ENCODE results near the gene SAE1. TPM values are rescaled to one million over a fixed set of nuclear protein-coding genes. Genes with fewer than 3 reads are reported as not detected.

SAE1 gene
- polyA plus RNA-seq, 3 donors: 28.3 to 54.2 (median 46.5) TPM

DNA sequence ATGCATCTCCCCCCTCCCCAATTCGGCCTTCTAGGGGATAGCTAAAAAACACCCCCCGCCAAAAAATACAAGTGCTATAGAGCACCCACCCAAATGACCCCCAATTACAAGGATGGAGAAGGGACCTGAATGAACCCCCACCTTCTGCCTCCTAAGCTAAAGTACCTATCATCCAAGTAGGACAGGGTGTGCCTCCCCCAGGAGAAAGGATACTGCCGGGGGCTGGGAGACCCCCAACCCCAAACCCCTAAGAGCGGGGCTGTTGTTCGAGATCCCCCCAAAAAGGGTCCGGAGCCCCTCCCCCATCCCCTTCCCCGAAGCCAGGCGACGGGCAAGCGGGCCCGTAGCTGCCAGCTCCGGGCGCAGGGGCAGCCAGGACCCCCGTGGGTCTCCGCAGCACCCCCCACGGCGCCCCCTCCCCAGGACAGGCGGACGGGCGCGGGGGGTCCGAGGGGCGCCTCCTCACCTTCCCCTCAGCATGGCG is 18.9 kb upstream of the SAE1 start:
- no peak for TF ChIP-seq CTCF (IDR thresholded peaks at IDR 0.05)
- Histone ChIP-seq H3K4me3 (replicated peaks in 1 of 3; ENCODE audit: low read depth in 2 of 3, low read length in 3 of 3) (peak overlapping the region; percentile 93 to 97 (median 94)), H3K27me3 (ENCODE audit: control insufficient read depth in 2 of 2, insufficient read depth in 2 of 2, low read length in 2 of 2) (no peaks in the 10 kb centered on the region), H3K4me1 (ENCODE audit: control insufficient read depth in 1 of 2, insufficient read depth in 2 of 2, low read length in 2 of 2) (peaks cover 39 to 46% of the 10 kb centered on the region in 2 donors), H3K36me3 (replicated peaks in 1 of 2; ENCODE audit: control insufficient read depth in 1 of 2, insufficient read depth in 2 of 2, low read length in 2 of 2) (peaks cover 0 to 2% of the 10 kb centered on the region in 2 donors), H4K20me1 (ENCODE audit: insufficient read depth, low read length) (peaks cover 7% of the 10 kb centered on the region), H3K79me2 (ENCODE audit: insufficient read depth, low read length) (peaks cover 55% of the 10 kb centered on the region), H3K9ac (ENCODE audit: insufficient read depth, low read length, poor library complexity, severe bottlenecking) (peak overlapping the region; percentile 100), H3K9me3 (replicated peaks in 1 of 2; ENCODE audit: control insufficient read depth in 1 of 2, insufficient read depth in 1 of 2, low read length in 2 of 2) (no peaks in the 10 kb centered on the region), H3K4me2 (replicated peaks; ENCODE audit: extremely low read depth, low read length, poor library complexity, severe bottlenecking) (peak overlapping the region; percentile 94), H3K27ac (ENCODE audit: low read depth in 1 of 2, low read length in 2 of 2) (peak overlapping the region; percentile 97 to 100), H2AFZ (ENCODE audit: insufficient read depth, low read depth, low read length, poor library complexity, severe bottlenecking) (peak overlapping the region; percentile 76)
- peak overlapping the region; percentile 99 for H3K4me3 Mint-ChIP-seq
- peaks cover 0 to 2% (median 0%) of the 10 kb centered on the region in 7 donors for H3K9me3 Mint-ChIP-seq
- H3K36me3 Mint-ChIP-seq: peaks cover 11 to 13% of the 10 kb centered on the region in 2 donors
- intact Hi-C loops (cut with micrococcal nuclease): loop anchor here (2.0 to 5.0 kb wide), 2 partner anchors 63 to 324 kb away; partner anchors contain the start of genes SLC1A5 (in 1 of the 2) and TMEM160 (in 1 of the 2)
- DNase-seq: no peak
- H3K4me1 Mint-ChIP-seq: peaks cover 48% of the 10 kb centered on the region
- WGBS (ENCODE audit: insufficient coverage): 0% methylated on average over 9 of the region's 24 CpGs
- peak overlapping the region; percentile 99 to 100 (median 100) for H3K27ac Mint-ChIP-seq
- H3K27me3 Mint-ChIP-seq (ENCODE audit: low read depth in 3 of 3): peaks cover 0 to 12% (median 0%) of the 10 kb centered on the region in 3 donors

- H3K4me3 ChIP-seq (replicated peaks in 1 of 3; ENCODE audit: low read depth in 2 of 3, low read length in 3 of 3): peak overlapping the region; percentile 93 to 97 (median 94)
- WGBS (ENCODE audit: insufficient coverage): under 1% methylated on average over 50 of the region's 85 CpGs
- peak overlapping the region; percentile 94 for H3K4me2 ChIP-seq (replicated peaks; ENCODE audit: extremely low read depth, low read length, poor library complexity, severe bottlenecking)
- H3K27ac ChIP-seq (ENCODE audit: low read depth in 1 of 2, low read length in 2 of 2): peak overlapping the region; percentile 97 to 100
- peak overlapping the region; percentile 76 for H2AFZ ChIP-seq (ENCODE audit: insufficient read depth, low read depth, low read length, poor library complexity, severe bottlenecking)
- H4K20me1 ChIP-seq (ENCODE audit: insufficient read depth, low read length): no peaks in the 10 kb centered on the region
- H3K4me1 Mint-ChIP-seq: peaks cover 42% of the 10 kb centered on the region
- no peak for TF ChIP-seq CTCF (IDR thresholded peaks at IDR 0.05)
- intact Hi-C loops (cut with micrococcal nuclease): loop anchor here (2.0 to 5.0 kb wide), 2 partner anchors 64 to 325 kb away; partner anchors contain the start of genes SLC1A5 (in 1 of the 2) and TMEM160 (in 1 of the 2)
- peak; percentile 82 to 90 (median 88) for DNase-seq
- H3K79me2 ChIP-seq (ENCODE audit: insufficient read depth, low read length): peaks cover 48% of the 10 kb centered on the region
- no peaks in the 10 kb centered on the region for H3K9me3 ChIP-seq (replicated peaks in 1 of 2; ENCODE audit: control insufficient read depth in 1 of 2, insufficient read depth in 1 of 2, low read length in 2 of 2)
- peaks cover 0 to 2% (median 0%) of the 10 kb centered on the region in 7 donors for H3K9me3 Mint-ChIP-seq
- peak overlapping the region; percentile 100 for H3K9ac ChIP-seq (ENCODE audit: insufficient read depth, low read length, poor library complexity, severe bottlenecking)
- H3K27me3 ChIP-seq (ENCODE audit: control insufficient read depth in 2 of 2, insufficient read depth in 2 of 2, low read length in 2 of 2): no peaks in the 10 kb centered on the region
- H3K4me3 Mint-ChIP-seq: peak overlapping the region; percentile 99
- peaks cover 8 to 13% of the 10 kb centered on the region in 2 donors for H3K36me3 Mint-ChIP-seq
- peaks cover 0 to 12% (median 0%) of the 10 kb centered on the region in 3 donors for H3K27me3 Mint-ChIP-seq (ENCODE audit: low read depth in 3 of 3)
- peaks cover 32 to 40% of the 10 kb centered on the region in 2 donors for H3K4me1 ChIP-seq (ENCODE audit: control insufficient read depth in 1 of 2, insufficient read depth in 2 of 2, low read length in 2 of 2)
- H3K36me3 ChIP-seq (replicated peaks in 1 of 2; ENCODE audit: control insufficient read depth in 1 of 2, insufficient read depth in 2 of 2, low read length in 2 of 2): no peaks in the 10 kb centered on the region
- peak overlapping the region; percentile 99 to 100 (median 100) for H3K27ac Mint-ChIP-seq
These were observed 18.3 kb upstream of the SAE1 start for GRCh38 chr19:47112166-47112996.
